SU-DHL-6 (cell line): ENCODE results near the gene OR2Y1.

Source experiments
- H2AFZ ChIP-seq: fragments of 200-600 bp; sonication (generic); 2 replicates; pipeline ENCODE4 v1.6.1; 2014; ENCODE audit warnings: low read depth, mild to moderate bottlenecking, moderate library complexity, mixed read lengths, antibody characterized with exemption, low read length; ENCODE audit not compliant: severe bottlenecking
- H3F3A ChIP-seq: fragments of 200-600 bp; shearing (Covaris generic); 2 replicates; pipeline ENCODE4 v1.6.0; 2016; ENCODE audit warnings: antibody characterized with exemption, mild to moderate bottlenecking; ENCODE audit not compliant: insufficient read depth
- H3K27ac ChIP-seq: fragments of 200-600 bp; sonication (generic); 2 replicates; pipeline ENCODE4 v1.5.1; 2016; ENCODE audit warnings: low read depth, mild to moderate bottlenecking, low read length, moderate library complexity, mixed read lengths
- H3K27me3 ChIP-seq: fragments of 200-600 bp; sonication (generic), shearing (Covaris generic); 2 replicates; pipeline ENCODE4 v1.6.0; 2014; ENCODE audit warnings: mild to moderate bottlenecking, low read length
- H3K36me3 ChIP-seq: fragments of 200-600 bp; sonication (generic); 2 replicates; pipeline ENCODE4 v1.6.1; 2014; ENCODE audit warnings: mild to moderate bottlenecking, low read length, mixed read lengths
- H3K4me2 ChIP-seq: fragments of 300-600, 200-600 bp; shearing (Covaris generic), sonication (generic); 2 replicates; pipeline ENCODE4 v1.6.0; 2014; ENCODE audit warnings: low read length, low read depth, mild to moderate bottlenecking; ENCODE audit not compliant: poor library complexity, severe bottlenecking
- H3K4me3 ChIP-seq: fragments of 200-600 bp; sonication (generic); 2 replicates; pipeline ENCODE4 v1.5.1; 2014; ENCODE audit warnings: antibody characterized with exemption, low read length, mild to moderate bottlenecking, mixed read lengths; ENCODE audit not compliant: insufficient read depth, poor library complexity, severe bottlenecking
- H3K79me2 ChIP-seq: fragments of 200-600 bp; sonication (generic); 2 replicates; pipeline ENCODE4 v1.6.1; 2014; ENCODE audit warnings: mild to moderate bottlenecking, low read length, moderate library complexity; ENCODE audit not compliant: insufficient read depth
- H3K9ac ChIP-seq: fragments of 200-600 bp; sonication (generic); 2 replicates; pipeline ENCODE4 v1.7.0; 2014; ENCODE audit warnings: mild to moderate bottlenecking, low read length
- H3K9me2 ChIP-seq: fragments of 200-600 bp; sonication (generic); replicated peaks from 2 replicates; pipeline ENCODE4 v1.6.1; 2014; ENCODE audit warnings: low read length; ENCODE audit not compliant: insufficient read depth
- H3K9me3 ChIP-seq: fragments of 200-600 bp; sonication (generic); 2 replicates; pipeline ENCODE4 v1.6.1; 2014; ENCODE audit warnings: low read length, mixed read lengths; ENCODE audit not compliant: insufficient read depth
- H4K20me1 ChIP-seq: fragments of 200-600 bp; sonication (generic); 2 replicates; pipeline ENCODE4 v1.6.1; 2014; ENCODE audit warnings: low read depth, mild to moderate bottlenecking, antibody characterized with exemption, low read length, moderate library complexity, mixed read lengths
- EZH2phosphoT487 ChIP-seq: fragments of 200-600 bp; sonication (generic), shearing (Covaris generic); conservative IDR thresholded peaks from 2 replicates; pipeline ENCODE4 v1.6.1; 2018; ENCODE audit warnings: mild to moderate bottlenecking, antibody characterized with exemption, low read length, moderate library complexity, mixed read lengths
- TF ChIP-seq, protein P1 (sequence below): fragments of 200-600 bp; sonication (generic); IDR thresholded peaks from one replicate; pipeline ENCODE4 v1.5.1; 2017; ENCODE audit warnings: antibody characterized with exemption, mild to moderate bottlenecking, low read length, moderate library complexity; ENCODE audit not compliant: insufficient read depth, poor library complexity, severe bottlenecking

Gene OR2Y1

GRCh38 chr5:180775624-180776023 is 35.8 kb upstream of the OR2Y1 start:
- no peak overlapping the region for H3K27ac ChIP-seq

DNA sequence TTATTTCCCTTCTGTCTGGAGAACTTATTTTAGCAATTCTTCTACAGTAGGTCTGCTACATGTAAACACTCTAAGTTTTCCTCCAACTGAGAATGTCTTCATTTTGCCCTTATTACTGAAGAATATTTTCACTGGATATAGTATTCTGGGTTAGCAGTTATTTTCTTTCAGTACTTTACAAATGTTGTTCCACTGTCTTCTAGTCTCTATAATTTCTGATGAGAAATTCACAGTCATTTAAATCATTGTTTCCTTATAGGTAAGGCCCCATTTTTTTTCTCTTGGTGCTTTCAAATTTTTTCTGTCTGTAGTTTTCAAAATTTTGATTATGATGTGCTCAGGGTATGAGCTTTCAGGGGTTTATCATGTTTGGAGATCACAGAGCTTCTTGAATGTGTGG is 32.0 kb upstream of the OR2Y1 start:
- H4K20me1 ChIP-seq, result no peaks in the 10 kb centered on the region
- H3K9ac ChIP-seq, result no peak overlapping the region
- no peak overlapping the region for H3K4me2 ChIP-seq
- H3F3A ChIP-seq, result no peaks in the 10 kb centered on the region
- no peak overlapping the region for H3K4me3 ChIP-seq
- H3K9me2 ChIP-seq, result no peaks in the 10 kb centered on the region
- H3K27ac ChIP-seq, result no peak overlapping the region
- H2AFZ ChIP-seq, result no peak overlapping the region
- H3K27me3 ChIP-seq, result no peaks in the 10 kb centered on the region
- TF ChIP-seq, protein P1, sequence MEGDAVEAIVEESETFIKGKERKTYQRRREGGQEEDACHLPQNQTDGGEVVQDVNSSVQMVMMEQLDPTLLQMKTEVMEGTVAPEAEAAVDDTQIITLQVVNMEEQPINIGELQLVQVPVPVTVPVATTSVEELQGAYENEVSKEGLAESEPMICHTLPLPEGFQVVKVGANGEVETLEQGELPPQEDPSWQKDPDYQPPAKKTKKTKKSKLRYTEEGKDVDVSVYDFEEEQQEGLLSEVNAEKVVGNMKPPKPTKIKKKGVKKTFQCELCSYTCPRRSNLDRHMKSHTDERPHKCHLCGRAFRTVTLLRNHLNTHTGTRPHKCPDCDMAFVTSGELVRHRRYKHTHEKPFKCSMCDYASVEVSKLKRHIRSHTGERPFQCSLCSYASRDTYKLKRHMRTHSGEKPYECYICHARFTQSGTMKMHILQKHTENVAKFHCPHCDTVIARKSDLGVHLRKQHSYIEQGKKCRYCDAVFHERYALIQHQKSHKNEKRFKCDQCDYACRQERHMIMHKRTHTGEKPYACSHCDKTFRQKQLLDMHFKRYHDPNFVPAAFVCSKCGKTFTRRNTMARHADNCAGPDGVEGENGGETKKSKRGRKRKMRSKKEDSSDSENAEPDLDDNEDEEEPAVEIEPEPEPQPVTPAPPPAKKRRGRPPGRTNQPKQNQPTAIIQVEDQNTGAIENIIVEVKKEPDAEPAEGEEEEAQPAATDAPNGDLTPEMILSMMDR, result no peak
- TF ChIP-seq EZH2phosphoT487, result no peak
- H3K36me3 ChIP-seq, result no peaks in the 10 kb centered on the region
- no peaks in the 10 kb centered on the region for H3K79me2 ChIP-seq
- peaks cover 10% of the 10 kb centered on the region; the same call in 1 of the 2 replicates for H3K9me3 ChIP-seq

More at GRCh38 chr5:180775624-180776023, 35.8 kb upstream of the OR2Y1 start:
- Histone ChIP-seq H3K4me2 (no peak overlapping the region), H3F3A (no peaks in the 10 kb centered on the region), H3K36me3 (no peaks in the 10 kb centered on the region), H3K79me2 (no peaks in the 10 kb centered on the region), H2AFZ (no peak overlapping the region), H3K4me3 (no peak overlapping the region), H3K9ac (no peak overlapping the region), H3K9me2 (no peaks in the 10 kb centered on the region), H4K20me1 (no peaks in the 10 kb centered on the region), H3K9me3 (peaks cover 6% of the 10 kb centered on the region; the same call in 1 of the 2 replicates), H3K27me3 (no peaks in the 10 kb centered on the region)
- TF ChIP-seq, protein P1, result no peak
- TF ChIP-seq EZH2phosphoT487, result no peak

DNA sequence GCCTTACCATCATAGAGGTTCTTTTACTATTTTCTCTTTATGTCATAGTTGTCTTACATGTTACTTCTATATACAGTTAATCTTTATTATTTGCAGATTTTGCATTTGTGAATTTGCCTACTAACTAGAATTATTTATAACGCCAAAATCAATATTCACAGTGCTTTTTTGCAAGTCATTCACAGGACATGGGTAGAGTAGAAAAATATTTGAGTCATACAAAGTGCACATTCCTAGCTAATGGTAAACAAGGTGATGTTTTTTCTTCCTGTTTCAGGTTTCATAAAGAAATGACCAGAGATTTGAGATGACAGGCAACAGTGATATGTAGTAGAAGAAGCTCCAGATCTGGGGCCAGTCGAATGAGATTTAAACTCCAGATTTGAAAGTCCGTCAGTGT is 30.0 kb upstream of the OR2Y1 start:
- H3K4me2 ChIP-seq, result no peak overlapping the region
- no peaks in the 10 kb centered on the region for H3F3A ChIP-seq
- peaks cover 10% of the 10 kb centered on the region; the same call in 1 of the 2 replicates for H3K9me3 ChIP-seq
- no peaks in the 10 kb centered on the region for H3K36me3 ChIP-seq
- H3K9ac ChIP-seq, result no peak overlapping the region
- H3K79me2 ChIP-seq, result no peaks in the 10 kb centered on the region
- H3K9me2 ChIP-seq, result no peaks in the 10 kb centered on the region
- H3K4me3 ChIP-seq, result no peak overlapping the region
- H3K27me3 ChIP-seq, result no peaks in the 10 kb centered on the region
- no peak overlapping the region for H2AFZ ChIP-seq
- TF ChIP-seq, protein P1, result no peak
- TF ChIP-seq EZH2phosphoT487, result no peak
- H4K20me1 ChIP-seq, result no peaks in the 10 kb centered on the region
- H3K27ac ChIP-seq, result no peak overlapping the region

- H3K79me2 ChIP-seq, result no peaks in the 10 kb centered on the region
- no peak overlapping the region for H3K9ac ChIP-seq
- no peaks in the 10 kb centered on the region for H3K9me2 ChIP-seq
- no peak overlapping the region for H3K27ac ChIP-seq
- no peaks in the 10 kb centered on the region for H3K9me3 ChIP-seq
- no peak overlapping the region for H3K4me2 ChIP-seq
- TF ChIP-seq EZH2phosphoT487, result no peak
- TF ChIP-seq, protein P1, result no peak
- no peaks in the 10 kb centered on the region for H3F3A ChIP-seq
- H3K4me3 ChIP-seq, result no peak overlapping the region
- no peaks in the 10 kb centered on the region for H3K27me3 ChIP-seq
- no peak overlapping the region for H2AFZ ChIP-seq
- H3K36me3 ChIP-seq, result no peaks in the 10 kb centered on the region
- H4K20me1 ChIP-seq, result no peaks in the 10 kb centered on the region
Observed at GRCh38 chr5:180755601-180756000, 15.7 kb upstream of the OR2Y1 start.
